Measurements from ENCODE around the gene ZNF761.
A peak's percentile ranks its signal among the peaks of the same experiment; 100 is the strongest.

ZNF761 gene

GRCh38 chr19:53431399-53432087, at the start of gene ZNF761:
Gene ZNF761 (plus strand): TSS chr19:53431984. CDS start chr19:53447269, 15,285 bp downstream.
- DNase-seq (ENCODE audit: low read depth): peak; percentile 55
- TF ChIP-seq CTCF (IDR thresholded peaks at IDR 0.05; ENCODE audit: low read depth, low read length, missing control alignments): peak; percentile 21
- H3K4me3 ChIP-seq (ENCODE audit: low read depth, low read length): peak within 1 kb of the TSS; percentile 83

- H3K4me3 ChIP-seq (ENCODE audit: low read depth, low read length): no peak overlapping the region
- no peak for DNase-seq (ENCODE audit: low read depth)
- TF ChIP-seq CTCF (IDR thresholded peaks at IDR 0.05; ENCODE audit: low read depth, low read length, missing control alignments): no peak
Measured at GRCh38 chr19:53388168-53388567, 43.6 kb upstream of the ZNF761 start.

GRCh38 chr19:53388904-53389303, 42.9 kb upstream of the ZNF761 start:
- no peak for TF ChIP-seq CTCF (IDR thresholded peaks at IDR 0.05; ENCODE audit: low read depth, low read length, missing control alignments)
- no peak overlapping the region for H3K4me3 ChIP-seq (ENCODE audit: low read depth, low read length)
- DNase-seq (ENCODE audit: low read depth): no peak

GRCh38 chr19:53389571-53389970, 42.2 kb upstream of the ZNF761 start:
- no peak overlapping the region for H3K4me3 ChIP-seq (ENCODE audit: low read depth, low read length)

GRCh38 chr19:53389978-53390377, 41.8 kb upstream of the ZNF761 start:
- no peak overlapping the region for H3K4me3 ChIP-seq (ENCODE audit: low read depth, low read length)
- DNase-seq (ENCODE audit: low read depth): no peak
- TF ChIP-seq CTCF (IDR thresholded peaks at IDR 0.05; ENCODE audit: low read depth, low read length, missing control alignments): no peak

More at GRCh38 chr19:53389571-53389970, 42.2 kb upstream of the ZNF761 start:
- TF ChIP-seq CTCF (IDR thresholded peaks at IDR 0.05; ENCODE audit: low read depth, low read length, missing control alignments): no peak
- DNase-seq (ENCODE audit: low read depth): no peak

- DNase-seq (ENCODE audit: low read depth): no peak
- no peak for TF ChIP-seq CTCF (IDR thresholded peaks at IDR 0.05; ENCODE audit: low read depth, low read length, missing control alignments)
- H3K4me3 ChIP-seq (ENCODE audit: low read depth, low read length): peak overlapping the region; percentile 10
Measured at GRCh38 chr19:53394522-53394973, 37.2 kb upstream of the ZNF761 start.
